HG02884 (cell line): ENCODE measurements around the gene C3.

Experiments
- ATAC-seq: cut with Tn5 transposase; IDR thresholded peaks from one replicate; pipeline ENCODE4 v1.9.1; 2021; ENCODE audit warnings: mild to moderate bottlenecking, moderate library complexity; ENCODE audit not compliant: unreplicated experiment

C3 gene

GRCh38 chr19:6745965-6746364 lies 25.5 kb upstream of the C3 start:
- no peak for ATAC-seq

GRCh38 chr19:6744381-6745301 lies 24.2 kb upstream of the C3 start:
- ATAC-seq = no peak

DNA sequence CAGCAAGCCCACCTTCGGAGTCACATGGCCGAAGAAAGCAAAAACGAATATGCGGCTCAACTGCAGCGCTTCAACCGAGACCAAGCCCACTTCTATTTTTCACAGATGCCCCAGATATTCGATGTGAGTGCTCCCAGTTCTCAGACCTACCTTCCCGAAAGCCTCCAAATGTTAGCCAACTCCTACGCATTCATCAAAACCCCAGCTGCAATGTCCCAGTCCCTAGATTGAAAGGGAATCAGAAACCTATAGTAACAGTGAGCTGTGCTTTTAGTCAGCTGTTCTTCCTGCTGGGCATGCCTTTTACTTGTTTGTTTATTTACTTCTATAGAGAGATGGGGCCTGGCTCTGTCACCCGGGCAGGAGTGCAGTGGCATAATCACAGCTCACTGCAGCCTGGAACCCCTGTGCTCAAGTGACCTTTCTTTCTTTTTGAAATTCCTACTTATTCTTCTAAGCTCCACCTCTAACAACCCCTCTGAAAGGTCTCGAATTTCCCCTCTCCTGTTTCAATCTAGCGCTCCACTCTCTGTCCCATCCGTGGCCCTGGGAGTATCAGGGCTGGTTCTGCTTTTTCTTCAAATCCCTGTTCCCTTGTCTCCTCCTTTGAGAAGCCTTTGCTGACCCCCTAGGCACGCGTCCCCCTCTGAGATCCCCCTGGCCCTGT lies 23.4 kb upstream of the C3 start:
- no peak for ATAC-seq

- ATAC-seq = no peak
These were observed 22.6 kb upstream of the C3 start for GRCh38 chr19:6743066-6743465.

- no peak for ATAC-seq
These were observed 20.3 kb upstream of the C3 start for GRCh38 chr19:6740589-6741343.

- no peak for ATAC-seq
These were observed 19.6 kb upstream of the C3 start for GRCh38 chr19:6739883-6740588.

GRCh38 chr19:6739390-6739882 lies 19.0 kb upstream of the C3 start, which contains the start of gene TRIP10:
TRIP10 (plus strand) TSS chr19:6739680; CDS start chr19:6739762, 82 bp downstream.
- no peak for ATAC-seq

- ATAC-seq = no peak
These were observed 18.4 kb upstream of the C3 start for GRCh38 chr19:6738787-6739389.

DNA sequence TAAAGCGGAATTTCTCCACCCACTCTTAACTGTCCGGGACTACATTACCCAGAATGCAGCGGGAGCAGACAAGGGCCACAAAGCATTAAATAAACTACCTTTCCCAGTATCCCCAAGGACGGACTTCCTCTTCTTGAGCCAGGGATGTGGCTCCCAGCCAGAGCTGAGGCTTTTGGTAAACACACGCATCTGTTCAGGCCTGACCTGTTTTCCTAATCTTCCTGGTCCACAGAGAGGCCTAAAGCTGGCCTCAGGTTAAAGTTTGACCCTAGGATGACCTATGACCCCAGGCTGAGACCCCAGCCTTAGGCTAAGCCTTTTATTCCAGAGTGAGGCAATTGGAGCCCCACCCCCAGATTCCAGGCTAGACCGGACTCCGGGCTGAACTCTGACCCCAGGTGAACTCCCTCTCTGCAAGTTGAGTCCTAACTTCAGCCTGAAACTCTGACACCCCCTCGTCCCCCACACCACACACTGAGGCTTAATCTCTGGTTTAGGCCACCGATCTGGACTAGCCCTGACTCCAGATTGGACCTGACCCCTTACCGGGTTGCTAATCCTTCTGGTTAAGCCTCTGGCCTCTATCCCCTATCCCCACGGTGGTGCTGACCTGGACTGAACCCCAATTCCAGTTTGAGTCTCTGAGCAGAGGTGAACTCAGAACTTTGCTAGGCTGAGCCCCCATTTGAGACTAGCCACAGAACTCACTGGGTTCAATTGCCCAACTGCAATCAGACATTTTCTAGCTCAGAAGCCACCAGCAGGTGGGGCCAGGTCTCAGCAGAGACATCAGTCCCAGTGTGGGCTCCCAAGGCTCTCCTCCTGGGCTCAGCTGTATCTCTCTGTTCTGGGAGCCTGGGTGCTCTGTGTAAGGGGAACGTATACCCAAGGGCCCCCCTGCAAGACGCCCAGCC lies 17.7 kb upstream of the C3 start:
- ATAC-seq = no peak

GRCh38 chr19:6737284-6737872 lies 16.9 kb upstream of the C3 start, which contains the start of gene GPR108:
GPR108 (minus strand) TSS chr19:6737580; CDS start chr19:6737576, 4 bp downstream.
- ATAC-seq = peak; percentile 54

GRCh38 chr19:6736917-6737283 lies 16.4 kb upstream of the C3 start:
- no peak for ATAC-seq

DNA sequence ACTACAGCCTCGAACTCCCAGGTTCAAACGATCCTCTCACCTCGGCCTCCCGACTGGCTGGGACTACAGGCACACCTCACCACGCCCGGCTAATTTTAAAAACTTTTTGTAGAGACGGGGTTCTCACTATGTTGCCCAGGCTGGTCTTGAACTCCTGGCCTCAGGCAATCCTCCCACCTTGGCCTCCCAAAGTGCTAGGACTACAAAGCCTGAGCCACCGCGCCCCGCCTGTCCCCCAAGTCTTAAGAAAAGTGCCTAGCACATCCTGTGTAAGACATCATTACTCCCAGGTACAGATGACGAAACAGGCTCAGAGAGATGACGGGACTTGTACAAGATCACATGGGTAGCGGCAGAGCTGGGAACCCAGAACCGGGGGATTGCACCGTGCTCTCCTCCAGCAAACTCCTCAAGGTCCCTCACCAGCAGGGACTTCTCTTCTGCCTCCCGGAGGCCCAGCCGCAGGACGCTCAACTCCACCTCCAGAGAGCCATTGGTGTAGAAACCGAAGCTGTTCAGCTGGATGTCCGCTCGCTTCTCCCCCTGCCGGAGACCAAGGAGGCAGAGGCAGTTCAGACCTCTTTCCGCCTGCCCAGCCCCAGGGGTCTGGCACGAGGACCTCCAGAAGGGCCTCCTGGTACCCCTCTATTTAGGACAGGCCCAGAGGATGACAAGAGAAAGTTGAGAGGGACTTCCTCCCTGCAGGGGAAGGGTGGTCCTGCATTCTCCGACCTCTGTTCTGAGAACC lies 15.9 kb upstream of the C3 start:
- ATAC-seq = no peak

- ATAC-seq = no peak
These were observed 14.9 kb upstream of the C3 start for GRCh38 chr19:6735181-6735911.

DNA sequence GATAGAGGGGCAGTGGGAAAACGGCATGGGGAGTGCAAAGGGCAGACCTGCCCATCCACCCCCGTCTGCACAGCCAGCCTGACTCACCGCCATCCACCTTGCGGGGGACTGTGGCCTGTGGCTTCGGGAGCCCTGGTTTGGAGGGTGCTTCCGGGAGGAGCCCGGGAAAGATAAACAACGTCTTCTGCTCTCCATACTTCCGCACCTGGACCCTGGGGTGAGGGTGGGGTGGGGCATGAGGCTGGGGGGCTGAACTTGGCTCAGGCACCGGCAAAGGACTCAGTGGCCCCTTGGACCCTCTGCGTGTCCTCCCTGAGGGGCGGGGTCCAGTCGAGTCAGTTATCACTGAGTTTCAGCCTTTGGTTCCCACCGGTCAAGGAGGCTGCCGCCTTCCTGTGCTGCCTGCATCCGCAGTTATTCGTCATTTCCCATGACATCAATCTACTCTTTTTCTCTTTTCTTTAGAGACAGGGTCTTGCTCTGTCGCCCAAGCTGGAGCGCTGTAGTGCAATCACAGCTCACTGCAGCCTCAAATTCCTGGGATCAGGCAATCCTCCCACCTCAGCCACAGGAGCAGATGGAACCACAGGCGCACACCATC lies 13.7 kb upstream of the C3 start:
- no peak for ATAC-seq

DNA sequence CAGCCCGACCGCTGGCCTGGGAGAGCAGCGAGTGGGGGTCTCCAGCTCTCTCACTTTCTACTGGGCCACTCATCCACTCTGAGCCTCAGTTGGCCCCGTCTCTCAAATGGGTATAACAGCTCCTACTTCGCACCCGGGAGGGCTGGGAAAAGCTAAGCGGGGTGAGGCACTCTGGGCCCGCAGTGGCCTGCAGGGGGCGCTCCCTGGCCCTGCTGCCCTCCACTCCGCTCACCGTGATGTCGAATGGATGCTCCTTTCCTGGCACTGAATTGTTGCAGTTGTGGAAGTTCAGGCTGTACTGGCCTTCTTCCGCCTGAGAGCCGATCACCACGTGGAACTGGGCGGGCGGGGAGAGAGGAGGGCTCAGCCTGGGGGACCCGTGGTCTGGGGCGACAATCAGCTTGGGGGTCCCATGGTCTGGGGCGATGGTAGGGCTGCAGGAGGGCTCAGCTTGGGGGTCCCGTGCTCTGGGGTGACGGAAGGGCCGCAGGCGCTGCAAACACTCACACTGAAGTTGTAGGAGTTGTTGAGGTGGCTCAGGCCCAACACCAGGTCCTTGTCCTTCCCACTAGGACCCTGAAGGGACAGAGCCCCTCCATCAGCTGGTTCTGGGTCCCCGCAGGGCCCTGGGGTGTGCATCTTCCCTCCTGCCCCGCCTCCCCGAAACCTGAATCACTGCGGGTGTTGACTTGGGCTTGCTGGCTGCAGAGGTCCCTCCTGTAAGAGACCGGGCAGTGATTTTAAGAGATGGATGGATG lies 13.1 kb upstream of the C3 start:
- ATAC-seq = no peak

GRCh38 chr19:6732803-6733337 lies 12.4 kb upstream of the C3 start:
- no peak for ATAC-seq
